Epidermal melanocyte (primary cell): ENCODE results near the gene RAPGEF1.

Source experiments
- DNase-seq: peaks from one replicate; pipeline ENCODE4 v3.0.0; 2011; ENCODE audit warnings: low spot score; ENCODE audit not compliant: insufficient read length

The RAPGEF1 gene

DNA sequence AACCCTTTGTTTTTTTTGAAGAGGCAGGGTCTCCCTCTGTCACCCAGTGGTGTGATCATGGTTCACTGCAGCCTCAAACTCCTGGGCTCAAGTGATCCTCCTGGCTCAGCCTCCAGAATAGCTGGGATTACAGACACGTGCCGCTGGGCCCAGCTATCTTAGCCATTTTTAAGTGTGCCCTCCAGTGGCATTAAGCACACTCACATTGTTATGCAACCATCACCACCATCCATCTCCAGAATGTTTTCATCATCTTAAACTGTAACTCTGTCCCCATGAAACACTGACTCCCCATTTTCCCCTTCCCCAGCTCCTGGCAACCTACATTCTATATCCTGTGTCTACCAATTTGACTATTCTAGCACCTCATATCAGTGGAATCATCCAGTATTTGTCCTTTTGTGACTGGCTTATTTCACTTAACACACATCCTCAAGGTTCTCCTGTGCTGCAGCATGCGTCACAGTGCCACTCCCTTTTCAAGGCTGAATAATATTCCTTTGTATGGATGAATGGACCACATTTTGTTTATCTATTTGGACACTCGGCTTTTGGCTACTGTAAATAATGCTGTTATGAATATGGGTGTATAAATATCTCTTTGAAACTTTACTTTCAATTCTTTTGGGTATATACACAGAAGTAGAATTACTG lies 12.5 kb upstream of the RAPGEF1 start:
- no peak for DNase-seq

DNA sequence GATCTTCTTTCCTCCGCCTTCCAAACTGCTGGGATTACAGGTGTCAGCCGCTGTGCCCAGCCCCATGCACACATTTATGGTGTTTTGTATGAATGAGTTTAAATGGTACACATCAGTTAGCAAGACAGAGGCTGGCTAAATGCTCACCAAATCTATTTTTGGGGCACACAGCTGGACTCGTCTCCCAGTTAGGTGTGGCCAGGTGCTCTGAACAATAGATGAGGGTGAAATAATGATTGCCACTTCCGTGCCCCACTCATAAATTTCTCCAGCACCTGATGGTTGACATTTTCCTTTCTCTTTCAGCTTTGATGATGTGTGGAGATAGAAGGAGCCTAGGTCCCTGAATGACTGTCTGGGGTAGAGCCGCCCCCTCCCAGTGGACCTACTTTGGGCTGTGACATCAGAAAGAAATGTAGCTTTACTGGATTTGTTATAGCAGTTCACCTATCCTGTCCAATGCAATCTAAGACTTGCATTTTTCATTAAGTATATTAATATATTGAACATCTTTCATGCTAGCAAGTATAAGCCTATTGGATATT lies 8.6 kb upstream of the RAPGEF1 start:
- no peak for DNase-seq

DNA sequence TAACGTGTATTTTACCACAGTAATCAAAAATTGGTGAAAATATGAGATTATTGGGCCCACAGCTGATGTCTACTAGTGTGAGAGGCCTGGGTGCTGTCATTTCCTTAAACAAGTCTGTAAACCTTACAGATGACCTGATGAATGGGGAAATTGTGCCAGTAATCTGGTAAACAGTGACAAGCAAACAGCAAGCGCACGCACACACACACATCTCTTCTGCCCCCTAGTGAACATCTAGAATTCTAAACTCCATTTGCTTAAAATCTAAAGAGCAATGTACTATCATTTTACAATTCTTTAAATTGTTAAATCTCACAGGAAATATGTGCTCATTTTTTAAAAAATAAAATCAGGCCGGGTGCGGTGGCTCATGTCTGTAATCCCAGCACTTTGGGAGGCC lies 7.5 kb upstream of the RAPGEF1 start:
- no peak for DNase-seq

DNA sequence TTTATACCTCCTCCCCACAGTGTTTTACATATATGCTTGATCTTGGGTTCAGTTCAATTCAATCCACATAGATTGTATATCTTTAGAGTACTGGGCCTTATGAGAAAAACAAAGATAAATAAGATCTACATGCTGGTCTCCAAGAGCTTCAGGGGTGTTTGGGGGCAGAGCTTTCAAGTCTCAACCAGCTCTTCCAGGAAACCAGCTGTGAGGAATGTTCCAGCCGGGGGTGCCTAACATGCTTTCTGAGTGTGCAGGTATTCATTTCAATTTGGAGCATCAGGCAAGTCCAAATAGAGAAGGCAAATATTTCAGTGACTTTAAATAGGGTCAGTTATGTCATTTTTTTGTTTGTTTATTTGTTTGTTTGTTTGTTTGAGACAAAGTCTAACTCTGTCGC lies 5.7 kb upstream of the RAPGEF1 start:
- DNase-seq = no peak

DNA sequence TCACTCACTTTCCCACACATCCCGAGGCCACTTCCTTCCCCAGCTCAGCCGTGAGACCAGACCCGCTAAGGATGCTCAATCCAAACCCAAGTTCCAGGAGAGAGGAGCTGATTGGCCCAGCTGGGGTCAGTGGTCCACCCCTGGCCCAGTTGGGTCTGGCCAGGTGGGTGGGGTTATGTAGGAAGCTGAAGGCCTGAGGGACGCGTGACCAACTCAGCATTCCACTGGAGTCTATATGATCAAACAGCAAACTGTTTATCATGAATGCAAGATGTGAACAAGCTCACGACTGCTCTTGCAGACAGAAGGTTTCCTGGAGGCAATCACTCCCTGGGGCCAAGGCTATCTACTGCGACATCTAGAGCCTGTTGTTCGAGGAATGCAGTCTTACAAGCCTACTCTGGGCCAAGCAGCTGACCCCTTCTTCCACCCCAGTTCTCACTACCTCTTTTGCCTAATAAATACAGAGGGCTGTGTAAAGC lies 4.9 kb upstream of the RAPGEF1 start:
- DNase-seq = no peak

DNA sequence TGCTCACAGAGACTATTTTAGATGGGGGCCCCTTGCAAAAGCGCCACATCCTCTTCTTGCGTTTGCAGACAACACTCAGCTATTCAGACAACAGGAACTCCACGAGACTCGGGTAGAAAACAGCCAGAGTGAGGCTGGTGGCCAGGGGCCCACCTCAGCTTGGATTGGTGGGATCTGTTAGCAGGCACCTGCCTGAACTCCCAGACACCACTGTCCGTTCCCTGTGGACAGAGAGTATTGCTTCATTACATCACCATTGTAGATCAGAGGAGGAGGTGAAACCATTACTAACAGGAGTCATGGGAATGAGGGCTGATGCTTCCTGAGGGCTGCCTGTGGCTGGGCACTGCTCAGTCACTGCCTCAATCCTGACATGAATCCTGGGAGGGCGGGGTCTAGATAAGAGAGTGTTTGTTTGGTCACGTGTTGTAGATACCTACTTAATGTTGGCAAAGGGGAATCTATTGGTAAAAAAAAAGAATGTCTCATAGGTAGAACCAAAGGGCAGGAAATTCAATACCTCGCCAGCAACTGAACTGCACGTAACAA lies 4.4 kb upstream of the RAPGEF1 start:
- DNase-seq = no peak

DNA sequence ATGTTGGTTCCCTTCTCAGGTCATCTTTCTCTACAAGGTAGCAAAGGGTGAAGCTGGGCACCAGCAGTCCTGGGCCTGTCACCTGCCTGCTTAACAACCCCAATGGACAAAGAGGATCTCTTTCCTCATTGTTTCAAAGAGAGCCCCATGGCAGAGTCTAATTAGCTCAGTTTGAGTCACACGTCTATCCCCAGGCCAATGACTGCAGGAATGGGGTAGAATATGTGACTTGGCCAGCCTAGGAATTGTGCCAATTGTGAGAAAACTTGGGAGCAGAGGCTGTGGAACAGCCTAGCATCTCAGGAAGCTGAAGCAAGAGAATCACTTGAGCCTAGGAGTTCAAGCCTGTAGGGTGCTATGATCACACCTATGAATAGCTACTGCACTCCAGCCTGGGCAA lies 3.6 kb upstream of the RAPGEF1 start:
- no peak for DNase-seq

DNA sequence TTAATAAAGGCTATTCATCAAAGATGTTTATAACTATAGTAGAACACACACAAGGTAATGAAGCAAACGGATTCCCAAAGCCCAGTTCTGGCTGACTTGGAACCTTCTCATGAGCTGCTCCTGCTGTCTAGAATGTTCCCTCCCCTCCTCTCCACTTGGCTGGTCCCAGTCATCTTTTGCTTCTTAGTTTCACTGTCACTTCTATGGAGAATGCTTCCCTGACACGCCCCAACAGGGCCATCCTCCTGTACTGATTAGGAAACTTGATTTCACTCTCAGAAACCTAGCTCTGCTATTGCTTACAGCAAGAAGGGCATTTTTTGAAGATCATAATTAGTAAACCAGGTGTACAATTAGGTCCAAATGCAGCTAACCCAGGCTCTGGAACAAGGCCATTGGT lies 3.2 kb upstream of the RAPGEF1 start:
- DNase-seq = no peak

DNA sequence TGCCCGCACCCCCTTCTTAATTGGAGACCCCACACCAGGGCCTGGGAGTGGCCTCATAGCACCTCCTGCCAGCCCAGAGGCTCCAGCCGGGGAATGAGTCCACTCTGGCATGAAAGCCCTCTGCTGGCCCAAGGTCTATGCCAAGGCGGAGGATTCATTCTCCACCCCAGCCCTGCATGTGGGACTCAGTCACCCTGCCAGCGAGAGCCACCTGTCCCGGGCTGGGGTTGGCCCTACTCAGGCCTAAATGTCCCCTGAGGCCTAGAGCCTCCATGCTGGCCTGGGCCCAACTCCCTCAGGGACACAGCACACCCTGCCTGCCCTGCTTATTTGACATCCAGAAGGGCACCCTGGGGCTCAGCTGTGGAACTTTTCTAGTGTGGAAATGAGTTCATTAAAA lies 1.0 kb upstream of the RAPGEF1 start:
- DNase-seq = no peak

DNA sequence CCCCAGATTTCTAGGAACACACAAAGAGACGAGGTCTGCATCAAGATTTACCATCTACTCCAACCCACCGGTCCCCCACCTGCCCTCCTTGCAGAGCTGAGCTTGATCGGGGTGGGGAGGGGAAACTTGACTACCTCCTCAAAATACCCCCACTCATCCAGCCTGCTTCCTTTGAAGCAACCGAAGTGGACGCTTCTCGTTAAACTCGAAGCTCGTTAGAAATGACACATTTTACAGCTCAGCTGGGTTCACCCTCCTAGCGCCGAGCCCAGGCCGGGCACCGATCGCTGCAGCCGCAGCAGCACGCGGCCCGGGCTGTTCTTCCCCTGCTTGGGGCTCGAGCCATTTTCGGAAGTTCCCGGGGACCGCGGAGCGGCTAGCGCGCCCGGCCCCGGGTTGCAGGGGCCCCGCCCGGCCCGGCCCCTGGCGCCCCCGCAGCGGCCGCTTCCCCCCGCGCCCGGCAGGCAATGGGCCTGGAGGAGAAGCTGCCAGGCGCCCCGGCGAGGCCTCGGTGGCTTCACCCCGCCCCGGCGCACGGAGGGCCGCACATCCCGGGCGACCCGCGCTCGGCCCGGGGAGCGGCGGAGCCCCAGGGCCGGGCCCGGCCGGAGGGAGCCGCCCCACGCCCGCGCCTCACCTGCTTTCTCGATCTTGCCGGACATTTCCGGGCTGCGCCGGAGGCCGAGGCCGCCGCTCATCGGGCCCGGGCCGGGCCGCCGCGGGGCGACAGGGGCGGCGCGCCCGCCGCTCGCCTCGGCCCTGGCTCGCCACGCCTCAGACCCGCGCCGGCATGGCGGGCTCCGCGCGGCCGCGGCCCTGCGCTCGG lies 530 bp downstream of the RAPGEF1 start:
- DNase-seq = no peak

DNA sequence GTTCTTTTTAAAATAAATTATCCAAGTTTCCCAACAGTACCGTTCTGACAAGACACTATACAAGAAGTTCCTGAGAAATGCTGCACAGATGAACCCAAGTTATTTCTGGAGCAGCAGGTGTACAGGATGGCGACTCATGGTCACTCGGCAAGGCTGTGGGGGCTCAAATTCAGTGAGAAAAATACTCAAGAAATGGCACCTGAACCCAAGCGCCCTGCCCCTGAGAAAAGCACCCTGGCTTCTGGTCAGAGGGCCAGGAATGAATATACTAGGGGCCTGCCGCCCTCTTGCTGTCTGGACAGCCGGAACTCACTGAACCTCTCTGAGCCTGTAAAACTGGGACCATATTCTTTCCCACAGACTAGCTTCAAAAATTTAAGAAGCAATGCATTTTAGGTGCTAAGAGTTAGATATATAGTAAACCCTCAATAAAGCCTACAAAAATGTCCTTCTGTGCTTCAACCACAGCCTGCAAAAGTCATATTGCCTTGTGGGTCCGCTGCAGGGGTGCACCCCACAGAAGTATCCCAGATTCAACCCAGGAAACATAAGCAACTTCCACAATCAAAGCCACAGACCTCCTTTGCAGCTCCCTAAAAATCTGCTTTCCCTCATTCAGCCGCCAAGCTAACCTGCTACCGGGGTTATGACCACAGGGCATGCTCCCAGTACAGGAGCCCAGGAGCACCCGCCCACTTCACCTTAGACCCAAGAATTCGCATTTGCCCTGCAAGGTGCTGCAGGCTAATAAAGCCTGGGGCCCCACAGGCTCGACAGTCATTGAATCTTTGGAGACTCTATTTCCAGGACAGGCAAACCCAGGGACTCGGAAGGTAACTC lies 1.4 kb downstream of the RAPGEF1 start:
- DNase-seq = no peak

DNA sequence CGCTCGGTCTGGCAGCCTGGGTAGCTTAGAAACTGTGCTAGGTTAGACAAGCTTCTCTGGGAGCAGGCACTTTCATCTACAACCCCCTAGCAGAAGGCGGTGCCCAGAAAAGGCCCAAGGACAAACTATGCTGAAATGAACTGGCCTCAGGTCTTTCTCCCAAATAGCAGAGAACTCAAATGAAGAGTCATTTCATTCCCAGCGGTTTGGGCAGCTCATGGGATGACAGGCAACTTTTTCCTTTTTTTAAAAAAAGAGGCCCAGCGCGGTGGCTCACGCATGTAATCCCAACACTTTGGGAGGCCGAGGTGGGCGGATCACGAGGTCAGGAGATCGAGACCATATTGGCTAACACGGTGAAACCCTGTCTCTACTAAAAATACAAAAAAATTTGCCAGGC lies 2.5 kb downstream of the RAPGEF1 start:
- no peak for DNase-seq

DNA sequence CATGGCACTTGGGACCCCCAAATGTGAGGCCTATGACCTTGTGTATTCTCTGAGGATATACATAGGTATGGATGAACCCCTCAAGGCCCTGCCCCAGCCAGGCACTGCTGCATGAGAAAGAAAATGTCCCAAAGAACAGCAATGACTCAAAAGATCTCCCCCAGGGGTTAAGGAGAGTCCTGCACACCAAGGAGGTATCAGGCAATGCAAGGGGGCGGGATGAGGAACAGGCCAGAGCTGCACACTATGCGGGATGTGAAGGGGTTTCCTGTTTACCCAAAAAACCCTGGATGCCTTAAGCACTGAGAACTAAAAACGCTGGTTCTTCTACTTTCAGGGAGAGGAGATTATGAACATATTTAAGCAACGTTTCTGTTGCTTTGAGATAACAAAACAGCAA lies 3.4 kb downstream of the RAPGEF1 start:
- no peak for DNase-seq

DNA sequence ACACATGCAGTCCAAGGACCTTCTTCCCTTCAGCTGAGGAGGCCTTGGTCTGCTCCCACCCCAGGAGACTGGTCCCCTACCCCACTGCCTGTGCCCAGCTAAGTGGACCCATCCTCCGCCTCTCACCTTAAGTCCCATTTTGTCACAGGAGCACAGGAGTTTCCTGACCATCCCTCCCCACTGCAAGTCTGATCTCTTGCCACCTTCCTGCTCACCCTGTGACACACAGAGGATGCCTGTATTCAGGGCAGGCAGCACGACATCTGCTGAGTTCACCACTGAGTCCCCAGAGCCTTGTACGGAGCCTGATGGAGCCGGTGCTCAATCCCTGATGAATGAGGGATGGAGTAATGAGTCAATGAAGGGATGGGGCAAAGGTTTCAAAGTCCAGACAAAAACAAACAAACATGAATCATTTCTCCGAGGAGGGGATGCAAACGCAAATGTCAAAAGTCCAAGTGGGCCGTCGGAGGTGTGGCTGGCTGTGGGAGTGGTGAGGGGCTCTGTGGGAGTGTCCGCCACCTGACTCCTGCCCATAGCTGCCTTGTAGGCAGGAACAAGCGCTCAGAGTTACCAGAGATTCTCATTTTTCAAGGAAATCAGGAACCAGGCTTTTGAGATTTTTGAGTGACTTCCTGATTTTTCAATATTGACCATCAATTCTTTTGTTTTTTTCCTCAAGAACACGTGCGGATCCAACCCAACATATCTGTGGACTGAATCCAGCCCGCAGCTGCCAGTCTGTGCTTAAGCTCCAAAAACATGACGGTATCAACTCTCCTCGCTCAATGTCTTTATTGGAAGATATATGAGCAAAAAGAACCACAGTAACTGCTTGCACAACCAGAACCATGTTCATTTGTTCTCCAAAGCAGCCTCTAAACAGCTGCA lies 4.4 kb downstream of the RAPGEF1 start:
- DNase-seq = no peak

DNA sequence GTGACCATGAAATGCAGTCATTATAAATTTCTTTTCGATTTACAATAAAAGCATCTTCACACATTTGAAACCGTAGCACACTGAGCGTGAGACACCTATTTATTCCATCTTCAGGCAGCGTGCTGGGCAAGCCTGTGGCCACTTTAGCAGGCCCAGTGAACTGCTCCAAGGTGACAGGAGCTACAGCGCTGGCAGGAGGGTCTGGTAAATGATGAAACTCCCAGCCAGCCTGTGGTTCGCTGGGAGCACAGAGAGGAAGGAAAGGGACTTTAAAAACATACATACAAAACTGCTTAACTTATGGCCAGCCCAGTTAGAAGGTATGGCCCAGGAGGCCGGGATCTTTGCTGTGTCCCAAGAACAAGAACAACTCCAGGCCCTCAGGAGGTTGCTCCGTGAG lies 5.1 kb downstream of the RAPGEF1 start:
- no peak for DNase-seq

DNA sequence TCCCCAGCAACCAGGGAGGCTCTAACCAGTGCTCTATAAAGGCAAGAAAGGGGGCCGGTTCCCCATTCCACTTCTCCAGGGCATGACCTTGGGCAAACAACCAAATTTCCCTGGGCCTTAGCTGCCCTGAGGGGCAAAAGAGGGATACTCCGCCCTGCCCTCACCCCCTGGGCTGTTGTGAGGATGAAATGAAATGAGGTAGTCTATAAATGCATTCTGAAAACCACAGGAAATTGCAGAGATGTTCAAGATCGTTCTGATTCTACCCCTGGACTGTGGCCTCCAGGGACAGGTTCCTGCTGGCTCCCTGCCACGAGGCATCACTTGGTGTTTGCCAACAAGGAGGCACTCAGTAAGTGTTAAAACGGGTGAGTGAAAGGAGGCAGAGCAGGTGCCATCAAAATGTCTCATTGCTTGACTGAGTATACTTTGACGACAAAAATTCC lies 5.7 kb downstream of the RAPGEF1 start:
- no peak for DNase-seq

DNA sequence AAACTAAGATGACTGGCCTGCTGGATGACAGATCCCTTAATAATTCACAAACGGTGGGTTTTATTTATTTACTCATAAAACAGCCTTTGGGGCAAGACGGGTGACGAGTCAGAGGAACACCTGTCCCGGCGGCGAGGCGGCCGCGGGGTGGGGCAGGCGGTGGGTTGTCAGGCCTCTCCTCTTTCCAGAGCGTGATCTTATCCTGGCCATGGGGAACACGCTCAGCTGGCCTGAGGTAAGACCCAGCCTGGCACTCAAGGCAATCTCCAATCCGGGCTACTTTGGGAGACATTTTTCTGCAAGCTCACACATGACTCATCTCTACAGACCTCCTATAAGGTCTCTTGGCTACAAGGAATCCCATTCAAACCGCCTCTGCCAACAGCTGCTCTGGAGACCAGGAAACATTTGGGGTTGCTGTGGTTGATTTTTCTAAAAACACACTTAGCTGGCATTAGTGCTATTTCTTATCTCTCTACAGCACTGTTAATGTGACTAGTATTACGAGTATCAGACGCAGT lies 6.3 kb downstream of the RAPGEF1 start:
- peak; percentile 89 for DNase-seq

DNA sequence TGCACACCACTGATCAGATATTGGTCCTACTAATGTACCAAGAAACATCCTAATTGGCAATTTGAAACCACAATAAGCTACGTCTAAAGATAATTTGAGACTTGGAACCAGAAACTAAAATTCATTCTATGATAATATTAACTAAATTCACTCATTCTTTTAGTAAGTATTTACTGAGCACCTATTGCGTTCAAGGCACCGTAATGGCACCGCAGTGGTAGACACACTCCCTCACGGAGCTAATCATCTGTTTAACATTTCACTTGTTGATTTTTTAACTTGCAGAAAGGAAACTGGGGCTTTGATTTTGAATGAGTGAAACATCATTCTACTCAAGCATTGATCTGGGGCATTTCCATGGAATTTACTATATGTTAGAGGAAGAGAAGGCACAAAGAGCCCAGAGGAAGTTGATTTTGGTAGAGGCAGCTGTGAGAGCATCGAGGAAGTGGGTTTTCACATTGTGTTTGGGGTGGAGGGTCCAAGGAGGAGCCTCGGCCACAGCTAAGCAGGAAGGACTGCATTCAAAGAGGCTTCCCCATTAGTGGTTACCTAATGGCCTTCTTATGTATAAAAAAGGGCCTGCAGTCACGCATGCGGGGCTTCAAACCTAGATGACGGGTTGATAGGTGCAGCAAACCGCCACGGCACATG lies 7.1 kb downstream of the RAPGEF1 start:
- no peak for DNase-seq

DNA sequence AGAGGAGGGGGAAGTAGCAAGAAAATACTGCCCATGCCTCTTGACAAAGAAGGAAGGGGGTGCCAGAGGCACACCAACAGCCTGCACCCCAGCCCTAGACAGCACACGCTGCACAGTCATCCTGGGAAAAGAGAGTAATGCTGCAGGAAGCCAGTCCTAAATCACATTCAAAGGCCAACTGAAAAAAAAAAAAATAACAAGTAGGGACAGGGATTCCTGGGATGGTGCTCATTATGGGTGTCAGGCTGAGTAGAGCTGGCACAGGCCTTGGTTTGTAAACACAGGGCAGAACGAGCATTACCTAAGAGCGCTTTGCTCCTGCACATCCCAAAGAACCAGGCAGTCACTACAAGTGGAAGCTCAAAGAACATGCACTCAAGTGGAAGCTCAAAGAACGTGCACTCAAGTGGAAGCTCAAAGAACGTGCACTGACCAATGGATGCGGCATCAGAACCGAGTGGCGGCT lies 7.8 kb downstream of the RAPGEF1 start:
- DNase-seq = no peak

DNA sequence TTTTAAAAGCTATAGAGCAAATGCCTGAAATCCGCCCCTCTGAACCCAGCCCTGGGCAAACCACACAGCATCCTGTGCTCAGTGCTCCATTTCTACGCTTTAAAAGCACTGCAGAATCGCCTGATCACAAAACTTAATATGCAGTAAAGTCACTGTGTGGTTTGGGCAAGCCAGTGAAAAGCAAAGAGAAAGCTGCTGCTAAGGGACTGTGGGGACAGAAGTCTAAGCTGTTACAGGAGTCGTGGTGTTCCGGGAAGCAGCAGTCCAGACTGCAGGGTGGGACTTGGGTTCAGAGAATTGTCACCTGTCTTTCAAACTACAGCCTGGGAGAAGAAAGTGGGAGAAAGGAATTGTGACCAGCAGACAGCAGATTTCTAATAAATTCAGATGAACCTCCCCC lies 8.2 kb downstream of the RAPGEF1 start:
- DNase-seq = no peak
